ENCODE data around the gene PTPRA. TPM values are rescaled to one million over a fixed set of nuclear protein-coding genes. Genes with fewer than 3 reads are reported as not detected.

The PTPRA gene
- total RNA-seq, 1 donor from 2014 or later = 50.1 TPM

DNA sequence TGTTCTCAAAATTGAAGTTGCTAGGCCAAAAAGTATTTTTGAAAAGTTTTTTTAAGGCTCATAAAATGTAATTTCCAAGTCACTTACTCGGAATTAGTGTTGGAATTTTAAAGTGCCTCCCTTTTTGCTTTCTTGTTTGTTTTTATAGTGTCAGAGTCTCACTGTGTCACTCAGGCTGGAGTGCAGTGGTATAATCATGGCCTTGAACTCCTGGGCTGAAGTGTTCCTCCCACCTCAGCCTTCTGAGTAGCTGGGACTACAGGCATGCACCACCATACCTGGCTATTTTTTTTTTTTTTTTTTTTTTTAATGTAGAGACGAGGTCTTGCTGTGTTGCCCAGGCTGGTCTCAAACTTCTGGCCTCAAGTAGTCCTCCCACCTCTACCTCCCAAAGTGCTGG lies 130.1 kb downstream of the PTPRA start:
- no peaks in the 10 kb centered on the region for H3K27me3 ChIP-seq (ENCODE audit: insufficient read depth, low read length)
- H3K27ac Mint-ChIP-seq (ENCODE audit: unreplicated experiment) = no peak overlapping the region
- H3K4me1 ChIP-seq (ENCODE audit: insufficient read depth, low read length) = no peaks in the 10 kb centered on the region
- no peaks in the 10 kb centered on the region for H4K20me1 ChIP-seq (ENCODE audit: insufficient read depth, low read length)
- DNase-seq (ENCODE audit: low read depth) = no peak
- no peak overlapping the region for H3K9ac ChIP-seq (ENCODE audit: low read length)
- H3K9me3 Mint-ChIP-seq (ENCODE audit: unreplicated experiment) = no peaks in the 10 kb centered on the region
- H3K27ac ChIP-seq (ENCODE audit: low read depth, low read length) = no peak overlapping the region
- H3K4me2 ChIP-seq (ENCODE audit: low read length) = no peak overlapping the region
- H3K9me3 ChIP-seq (ENCODE audit: insufficient read depth, low read depth, low read length) = no peaks in the 10 kb centered on the region
- peaks cover 28% of the 10 kb centered on the region for H3K36me3 ChIP-seq (ENCODE audit: insufficient read depth, low read length)
- TF ChIP-seq, protein P1, sequence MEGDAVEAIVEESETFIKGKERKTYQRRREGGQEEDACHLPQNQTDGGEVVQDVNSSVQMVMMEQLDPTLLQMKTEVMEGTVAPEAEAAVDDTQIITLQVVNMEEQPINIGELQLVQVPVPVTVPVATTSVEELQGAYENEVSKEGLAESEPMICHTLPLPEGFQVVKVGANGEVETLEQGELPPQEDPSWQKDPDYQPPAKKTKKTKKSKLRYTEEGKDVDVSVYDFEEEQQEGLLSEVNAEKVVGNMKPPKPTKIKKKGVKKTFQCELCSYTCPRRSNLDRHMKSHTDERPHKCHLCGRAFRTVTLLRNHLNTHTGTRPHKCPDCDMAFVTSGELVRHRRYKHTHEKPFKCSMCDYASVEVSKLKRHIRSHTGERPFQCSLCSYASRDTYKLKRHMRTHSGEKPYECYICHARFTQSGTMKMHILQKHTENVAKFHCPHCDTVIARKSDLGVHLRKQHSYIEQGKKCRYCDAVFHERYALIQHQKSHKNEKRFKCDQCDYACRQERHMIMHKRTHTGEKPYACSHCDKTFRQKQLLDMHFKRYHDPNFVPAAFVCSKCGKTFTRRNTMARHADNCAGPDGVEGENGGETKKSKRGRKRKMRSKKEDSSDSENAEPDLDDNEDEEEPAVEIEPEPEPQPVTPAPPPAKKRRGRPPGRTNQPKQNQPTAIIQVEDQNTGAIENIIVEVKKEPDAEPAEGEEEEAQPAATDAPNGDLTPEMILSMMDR (IDR thresholded peaks at IDR 0.05; ENCODE audit: insufficient read depth, low read depth, low read length) = no peak
- no peak overlapping the region for H3K4me3 ChIP-seq (ENCODE audit: insufficient read depth, low read depth, low read length)
- H3K4me1 Mint-ChIP-seq (ENCODE audit: low read depth, unreplicated experiment) = no peaks in the 10 kb centered on the region
- no peak for FAIRE-seq
- no peaks in the 10 kb centered on the region for H3K27me3 Mint-ChIP-seq (ENCODE audit: low read depth, unreplicated experiment)
- H3K79me2 ChIP-seq (ENCODE audit: insufficient read depth, low read length) = no peaks in the 10 kb centered on the region
- no peak overlapping the region for H2AFZ ChIP-seq (ENCODE audit: low read depth, low read length)
- H3K36me3 Mint-ChIP-seq (ENCODE audit: low read depth, unreplicated experiment) = peaks cover 8% of the 10 kb centered on the region
- no peak overlapping the region for H3K4me3 Mint-ChIP-seq (ENCODE audit: unreplicated experiment)

DNA sequence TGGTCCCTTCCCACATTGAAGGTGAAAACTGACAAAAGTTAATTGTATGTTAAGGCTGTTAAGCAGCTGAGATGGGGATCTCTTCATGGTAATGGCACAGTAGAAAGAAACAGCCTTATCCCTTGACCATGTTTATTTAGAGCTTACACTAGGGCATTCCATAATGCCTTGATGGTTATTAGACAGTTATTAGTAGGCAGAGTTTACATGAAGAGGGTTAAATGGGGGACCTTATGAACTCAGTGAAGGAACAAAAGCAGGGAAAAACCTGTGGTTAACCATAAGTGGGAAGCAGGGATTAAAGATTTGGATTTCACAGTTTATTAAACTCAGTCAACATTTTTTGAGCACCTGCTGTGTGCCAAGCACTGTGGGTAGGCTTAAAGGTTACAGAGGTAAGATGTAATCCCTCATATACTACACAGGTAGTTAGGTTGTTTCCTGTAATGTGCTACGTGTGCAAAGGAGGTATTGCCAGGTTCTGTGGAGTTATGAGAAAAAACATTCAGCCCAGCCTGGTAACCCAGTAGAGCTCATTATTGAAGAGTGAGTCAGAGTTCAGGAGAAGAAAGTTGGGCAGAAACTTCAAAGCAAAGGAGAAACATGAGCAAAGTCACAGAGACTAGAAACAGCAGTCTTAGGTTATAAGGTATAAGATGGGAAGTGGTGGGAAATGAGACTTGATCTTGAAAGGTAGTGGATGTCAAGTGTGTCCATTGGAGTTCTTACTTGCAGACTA lies 137.9 kb downstream of the PTPRA start:
- Histone ChIP-seq H3K9ac (ENCODE audit: low read length) (no peak overlapping the region), H3K27me3 (ENCODE audit: insufficient read depth, low read length) (no peaks in the 10 kb centered on the region), H3K79me2 (ENCODE audit: insufficient read depth, low read length) (no peaks in the 10 kb centered on the region), H3K4me2 (ENCODE audit: low read length) (peak overlapping the region; percentile 24), H3K4me1 (ENCODE audit: insufficient read depth, low read length) (peaks cover 13% of the 10 kb centered on the region), H3K36me3 (ENCODE audit: insufficient read depth, low read length) (peaks cover 19% of the 10 kb centered on the region), H4K20me1 (ENCODE audit: insufficient read depth, low read length) (peaks cover 13% of the 10 kb centered on the region), H3K27ac (ENCODE audit: low read depth, low read length) (peak overlapping the region; percentile 7), H3K9me3 (ENCODE audit: insufficient read depth, low read depth, low read length) (no peaks in the 10 kb centered on the region), H3K4me3 (ENCODE audit: insufficient read depth, low read depth, low read length) (no peak overlapping the region), H2AFZ (ENCODE audit: low read depth, low read length) (no peak overlapping the region)
- H3K36me3 Mint-ChIP-seq (ENCODE audit: low read depth, unreplicated experiment) = peaks cover 24% of the 10 kb centered on the region
- no peak overlapping the region for H3K4me3 Mint-ChIP-seq (ENCODE audit: unreplicated experiment)
- no peak for FAIRE-seq
- TF ChIP-seq, protein P1 (IDR thresholded peaks at IDR 0.05; ENCODE audit: insufficient read depth, low read depth, low read length) = no peak
- TF ChIP-seq EZH2 (IDR thresholded peaks at IDR 0.05; ENCODE audit: insufficient read depth, low read length) = no peak
- no peak overlapping the region for H3K27ac Mint-ChIP-seq (ENCODE audit: unreplicated experiment)
- H3K9me3 Mint-ChIP-seq (ENCODE audit: unreplicated experiment) = no peaks in the 10 kb centered on the region
- H3K4me1 Mint-ChIP-seq (ENCODE audit: low read depth, unreplicated experiment) = peaks cover 17% of the 10 kb centered on the region
- DNase-seq (ENCODE audit: low read depth) = peak; percentile 73
- H3K27me3 Mint-ChIP-seq (ENCODE audit: low read depth, unreplicated experiment) = no peaks in the 10 kb centered on the region

DNA sequence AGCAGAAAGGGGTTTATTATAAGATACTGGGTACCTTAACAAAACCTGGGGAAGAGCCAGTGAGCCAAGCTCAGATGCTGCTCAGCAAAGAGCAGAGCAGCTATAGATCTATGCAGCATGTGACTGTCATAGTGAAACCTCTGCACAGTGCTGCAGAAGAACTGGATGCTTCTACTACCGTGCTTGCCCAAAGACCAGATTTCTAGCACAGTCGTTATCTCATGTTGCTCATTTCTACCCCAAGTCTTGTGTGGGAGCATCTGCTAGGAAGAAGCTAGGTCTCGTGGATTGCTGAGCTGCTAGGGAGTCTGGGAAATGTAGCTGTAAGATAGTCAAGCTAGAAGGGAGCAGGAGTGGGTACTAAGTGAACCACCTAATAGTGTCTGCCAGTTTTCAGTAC lies 138.5 kb downstream of the PTPRA start:
- TF ChIP-seq, protein P1 (IDR thresholded peaks at IDR 0.05; ENCODE audit: insufficient read depth, low read depth, low read length) = no peak
- no peak for TF ChIP-seq EZH2 (IDR thresholded peaks at IDR 0.05; ENCODE audit: insufficient read depth, low read length)
- no peak overlapping the region for H3K4me3 ChIP-seq (ENCODE audit: insufficient read depth, low read depth, low read length)
- Mint-ChIP-seq H3K4me1 (ENCODE audit: low read depth, unreplicated experiment) (peaks cover 17% of the 10 kb centered on the region), H3K27me3 (ENCODE audit: low read depth, unreplicated experiment) (no peaks in the 10 kb centered on the region), H3K27ac (ENCODE audit: unreplicated experiment) (no peak overlapping the region), H3K9me3 (ENCODE audit: unreplicated experiment) (no peaks in the 10 kb centered on the region), H3K36me3 (ENCODE audit: low read depth, unreplicated experiment) (peaks cover 24% of the 10 kb centered on the region), H3K4me3 (ENCODE audit: unreplicated experiment) (no peak overlapping the region)
- DNase-seq (ENCODE audit: low read depth) (no peak), FAIRE-seq (no peak)
- H3K27ac ChIP-seq (ENCODE audit: low read depth, low read length) = no peak overlapping the region
- H3K9ac ChIP-seq (ENCODE audit: low read length) = no peak overlapping the region
- no peaks in the 10 kb centered on the region for H3K27me3 ChIP-seq (ENCODE audit: insufficient read depth, low read length)
- peaks cover 13% of the 10 kb centered on the region for H3K36me3 ChIP-seq (ENCODE audit: insufficient read depth, low read length)
- no peak overlapping the region for H2AFZ ChIP-seq (ENCODE audit: low read depth, low read length)
- no peaks in the 10 kb centered on the region for H3K79me2 ChIP-seq (ENCODE audit: insufficient read depth, low read length)
- H3K4me1 ChIP-seq (ENCODE audit: insufficient read depth, low read length) = peaks cover 13% of the 10 kb centered on the region
- H4K20me1 ChIP-seq (ENCODE audit: insufficient read depth, low read length) = peaks cover 13% of the 10 kb centered on the region
- no peaks in the 10 kb centered on the region for H3K9me3 ChIP-seq (ENCODE audit: insufficient read depth, low read depth, low read length)
- H3K4me2 ChIP-seq (ENCODE audit: low read length) = peak overlapping the region; percentile 24

Data from astrocyte (in vitro differentiated cells and primary cell).